Nephron progenitor cell (in vitro differentiated cells): Measurements from ENCODE around the gene MRTFB.

Experiments
- DNase-seq: peaks from one replicate; pipeline ENCODE4 v3.0.0; 2021
- H3K27ac Mint-ChIP-seq: 2 replicates; pipeline ENCODE4 v1.8.0; 2021; ENCODE audit warnings: mild to moderate bottlenecking, moderate library complexity, mixed read lengths
- H3K27me3 Mint-ChIP-seq: 2 replicates; pipeline ENCODE4 v1.8.0; 2021; ENCODE audit warnings: mild to moderate bottlenecking, low read depth, mixed read lengths; ENCODE audit not compliant: poor library complexity
- H3K36me3 Mint-ChIP-seq: 2 replicates; pipeline ENCODE4 v1.8.0; 2021; ENCODE audit warnings: low read depth, mixed read lengths
- H3K4me1 Mint-ChIP-seq: 2 replicates; pipeline ENCODE4 v1.8.0; 2021; ENCODE audit warnings: mixed read lengths
- H3K4me3 Mint-ChIP-seq: 2 replicates; pipeline ENCODE4 v1.8.0; 2021; ENCODE audit warnings: mild to moderate bottlenecking, moderate library complexity, mixed read lengths
- H3K9me3 Mint-ChIP-seq: 2 replicates; pipeline ENCODE4 v1.8.0; 2021; ENCODE audit warnings: mild to moderate bottlenecking, moderate library complexity, mixed read lengths
- CTCF ChIP-seq: fragments of 200-600 bp; sonication (generic); IDR thresholded peaks from 2 replicates; pipeline ENCODE4 v1.5.0; 2021; ENCODE audit warnings: antibody characterized with exemption

The MRTFB gene

GRCh38 chr16:14087181-14087580 lies 16.1 kb downstream of the MRTFB start:
- TF ChIP-seq CTCF, result no peak
- Mint-ChIP-seq H3K9me3 (no peaks in the 10 kb centered on the region), H3K4me3 (no peak overlapping the region), H3K4me1 (peaks cover 27% of the 10 kb centered on the region), H3K27me3 (no peaks in the 10 kb centered on the region), H3K36me3 (peaks cover 62% of the 10 kb centered on the region), H3K27ac (no peak overlapping the region)
- DNase-seq, result no peak

- peaks cover 59% of the 10 kb centered on the region for H3K36me3 Mint-ChIP-seq
- peak overlapping the region; percentile 11 for H3K27ac Mint-ChIP-seq
- H3K4me3 Mint-ChIP-seq, result no peak overlapping the region
- peaks cover 27% of the 10 kb centered on the region for H3K4me1 Mint-ChIP-seq
- no peak for DNase-seq
- TF ChIP-seq CTCF, result no peak
- no peaks in the 10 kb centered on the region for H3K9me3 Mint-ChIP-seq
- no peaks in the 10 kb centered on the region for H3K27me3 Mint-ChIP-seq
Observed at GRCh38 chr16:14087590-14088154, 16.6 kb downstream of the MRTFB start.

GRCh38 chr16:14088155-14088753 lies 17.1 kb downstream of the MRTFB start:
- TF ChIP-seq CTCF, result no peak
- DNase-seq, result no peak
- no peaks in the 10 kb centered on the region for H3K27me3 Mint-ChIP-seq
- H3K4me3 Mint-ChIP-seq, result no peak overlapping the region
- H3K9me3 Mint-ChIP-seq, result no peaks in the 10 kb centered on the region
- peaks cover 53% of the 10 kb centered on the region for H3K36me3 Mint-ChIP-seq
- peaks cover 27% of the 10 kb centered on the region for H3K4me1 Mint-ChIP-seq
- peak overlapping the region; percentile 11 for H3K27ac Mint-ChIP-seq

GRCh38 chr16:14089283-14089823 lies 18.2 kb downstream of the MRTFB start:
- Mint-ChIP-seq H3K36me3 (peaks cover 42% of the 10 kb centered on the region), H3K27me3 (no peaks in the 10 kb centered on the region), H3K4me1 (peaks cover 27% of the 10 kb centered on the region), H3K27ac (no peak overlapping the region), H3K4me3 (no peak overlapping the region), H3K9me3 (no peaks in the 10 kb centered on the region)
- no peak for TF ChIP-seq CTCF
- DNase-seq, result no peak

- no peaks in the 10 kb centered on the region for H3K27me3 Mint-ChIP-seq
Observed at GRCh38 chr16:14092561-14092960, 21.4 kb downstream of the MRTFB start.

More at GRCh38 chr16:14092561-14092960, 21.4 kb downstream of the MRTFB start:
- Mint-ChIP-seq H3K36me3 (peaks cover 49% of the 10 kb centered on the region), H3K9me3 (peaks cover under 1% of the 10 kb centered on the region), H3K4me3 (no peak overlapping the region), H3K4me1 (peaks cover 17% of the 10 kb centered on the region), H3K27ac (no peak overlapping the region)
- no peak for TF ChIP-seq CTCF
- DNase-seq, result no peak
